ENCODE data around the gene THPO. TPM values are rescaled to one million over a fixed set of nuclear protein-coding genes. Genes with fewer than 3 reads are reported as not detected.

THPO gene
- total RNA-seq, 1 donor from 2014 or later = not detected

GRCh38 chr3:184333700-184334099 is 44.3 kb downstream of the THPO start:
- DNase-seq = no peak

GRCh38 chr3:184333190-184333589 is 44.8 kb downstream of the THPO start:
- no peak for DNase-seq

- no peak for DNase-seq
Observed at GRCh38 chr3:184332370-184333090, 45.5 kb downstream of the THPO start.

GRCh38 chr3:184328516-184328915 is 49.5 kb downstream of the THPO start:
- no peak for DNase-seq

DNA sequence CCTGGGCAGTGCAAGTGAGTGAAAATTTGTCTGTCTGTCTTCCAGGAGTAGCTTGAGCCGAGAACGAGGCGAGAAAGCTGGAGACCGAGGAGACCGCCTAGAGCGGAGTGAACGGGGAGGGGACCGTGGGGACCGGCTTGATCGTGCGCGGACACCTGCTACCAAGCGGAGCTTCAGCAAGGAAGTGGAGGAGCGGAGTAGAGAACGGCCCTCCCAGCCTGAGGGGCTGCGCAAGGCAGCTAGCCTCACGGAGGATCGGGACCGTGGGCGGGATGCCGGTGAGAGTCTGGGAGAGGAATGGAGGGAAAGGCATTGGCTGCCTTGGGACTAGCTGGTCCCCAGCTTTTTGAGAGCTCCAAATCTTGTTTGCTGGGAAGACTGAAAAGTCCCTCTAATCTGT is 50.8 kb downstream of the THPO start:
- no peak for DNase-seq

DNA sequence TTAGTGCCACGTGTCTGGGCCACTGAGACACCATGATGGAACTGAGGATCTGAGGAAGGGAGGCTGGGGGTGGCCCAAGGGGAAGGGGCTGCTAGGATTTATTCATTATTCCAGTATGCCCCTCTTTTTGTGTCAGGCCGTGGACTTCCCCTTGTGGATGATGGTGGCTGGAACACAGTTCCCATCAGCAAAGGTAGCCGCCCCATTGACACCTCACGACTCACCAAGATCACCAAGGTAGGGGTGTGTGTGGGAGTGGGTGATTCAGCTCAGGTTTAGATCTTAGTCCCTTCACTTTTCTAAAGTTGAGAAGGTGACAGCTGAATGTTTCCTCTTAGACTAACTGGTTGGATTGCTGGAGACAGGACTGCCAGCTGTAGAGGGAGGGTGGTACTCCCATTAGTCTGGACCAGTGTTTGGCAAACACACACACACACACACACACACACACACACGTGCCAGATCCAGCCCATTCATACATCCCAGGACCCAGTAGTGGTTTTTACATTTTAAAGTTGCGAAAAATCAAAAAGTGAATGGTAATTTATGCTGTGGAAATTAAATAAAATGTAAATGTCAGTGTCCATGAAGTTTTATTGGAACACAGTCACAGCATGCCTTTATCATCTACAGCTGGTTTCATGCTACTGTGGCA is 52.2 kb downstream of the THPO start:
- no peak for DNase-seq

DNA sequence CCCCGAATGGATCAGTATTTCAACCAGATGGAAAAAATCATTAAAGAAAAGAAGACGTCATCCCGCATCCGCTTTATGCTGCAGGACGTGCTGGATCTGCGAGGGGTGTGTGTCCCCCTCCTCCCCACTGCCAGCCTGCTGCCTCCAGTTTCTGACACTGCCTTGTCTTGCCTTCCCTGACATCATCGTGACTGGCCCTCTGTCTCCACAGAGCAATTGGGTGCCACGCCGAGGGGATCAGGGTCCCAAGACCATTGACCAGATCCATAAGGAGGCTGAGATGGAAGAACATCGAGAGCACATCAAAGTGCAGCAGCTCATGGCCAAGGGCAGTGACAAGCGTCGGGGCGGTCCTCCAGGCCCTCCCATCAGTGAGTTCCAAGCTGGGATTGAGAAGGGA is 52.7 kb downstream of the THPO start:
- no peak for DNase-seq

- no peak for DNase-seq
Observed at GRCh38 chr3:184323696-184324095, 54.3 kb downstream of the THPO start.

- no peak for DNase-seq
Observed at GRCh38 chr3:184322731-184323487, 55.1 kb downstream of the THPO start.

Small RNAs within 50 kb of the gene (small RNA-seq; reads per million reads assigned to genes)
- gene SNORD66 (ENCODE audit: low replicate concordance) = 583 reads per million, percentile 98 among the genes with 10 or more reads in this experiment

Other genes with a start within 250 kb of the THPO start
- gene EIF2B5, start 242.8 kb downstream of the THPO start, total RNA-seq = 54.9 TPM
- gene DVL3, start 222.8 kb downstream of the THPO start, total RNA-seq = 49.7 TPM
- 161 TPM for gene AP2M1, start 203.4 kb downstream of the THPO start, total RNA-seq
- gene ABCF3, start 192.0 kb downstream of the THPO start, total RNA-seq = 77.6 TPM
- not detected for gene VWA5B2, start 148.6 kb downstream of the THPO start, total RNA-seq
- gene ALG3, start 129.2 kb downstream of the THPO start, total RNA-seq = 19.6 TPM
- 0.62 TPM for gene EEF1AKMT4, start 128.5 kb downstream of the THPO start, total RNA-seq
- gene CAMK2N2, start 116.7 kb downstream of the THPO start, total RNA-seq = not detected
- not detected for gene ECE2, start 102.2 kb downstream of the THPO start, total RNA-seq
- gene PSMD2, start 79.0 kb downstream of the THPO start, total RNA-seq = 280 TPM
- 209 TPM for gene EIF4G1, start 63.6 kb downstream of the THPO start, total RNA-seq
- gene FAM131A, start 40.6 kb downstream of the THPO start, total RNA-seq = 26.9 TPM
- gene CLCN2, start 16.6 kb downstream of the THPO start, total RNA-seq = 2.8 TPM
- gene POLR2H, start 16.5 kb downstream of the THPO start, total RNA-seq = 81.0 TPM
- 33.5 TPM for gene CHRD, start 1.8 kb upstream of the THPO start, total RNA-seq
- 33.7 TPM for gene EPHB3, start 183.6 kb upstream of the THPO start, total RNA-seq

All from tongue (tissue), 3 donors.